NCI-H2107 (cell line): Measurements from ENCODE around the gene LRRC34.

Experiments used
- DNase-seq: peaks from one replicate; lab custom pipeline; 2025; lab: John Stamatoyannopoulos, UW

LRRC34 gene

DNA sequence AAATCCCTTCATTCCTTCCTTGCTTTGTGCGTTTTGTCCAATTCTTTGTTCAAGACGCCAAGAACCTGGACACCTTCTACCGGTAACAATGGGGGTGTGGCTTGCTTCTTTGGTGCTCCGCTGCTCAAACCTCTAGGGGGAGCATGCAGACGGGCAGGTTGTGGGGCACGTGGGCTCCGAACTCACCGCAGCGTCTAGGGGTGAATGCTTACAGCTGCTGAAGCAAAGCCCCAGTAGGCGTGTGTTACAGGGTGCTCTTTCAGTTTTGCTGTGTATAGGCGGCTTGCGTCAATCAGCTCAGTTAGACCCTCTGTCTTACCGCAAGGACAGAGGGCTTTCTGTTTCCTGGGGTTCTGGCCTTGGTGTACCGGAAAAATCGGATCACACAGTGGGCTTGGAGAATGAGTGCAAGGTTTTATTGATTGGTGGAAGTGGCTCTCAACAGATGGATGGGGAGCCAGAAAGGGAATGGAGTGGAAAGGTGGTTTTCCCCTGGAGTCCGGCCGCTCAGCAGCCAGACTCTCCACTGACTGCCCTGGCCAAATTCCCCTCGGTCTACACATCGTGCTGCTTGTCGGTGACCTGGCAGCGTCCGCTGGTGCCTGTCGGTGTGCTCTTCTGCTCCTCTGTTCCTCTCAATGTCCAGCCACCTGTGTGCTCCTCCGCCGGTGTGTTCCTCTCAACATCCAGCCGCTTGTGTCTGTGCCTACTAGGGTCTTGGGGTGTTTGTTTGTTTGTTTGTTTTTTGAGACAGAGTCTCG lies 1.2 kb upstream of the LRRC34 start:
- peak; percentile 82 for DNase-seq

DNA sequence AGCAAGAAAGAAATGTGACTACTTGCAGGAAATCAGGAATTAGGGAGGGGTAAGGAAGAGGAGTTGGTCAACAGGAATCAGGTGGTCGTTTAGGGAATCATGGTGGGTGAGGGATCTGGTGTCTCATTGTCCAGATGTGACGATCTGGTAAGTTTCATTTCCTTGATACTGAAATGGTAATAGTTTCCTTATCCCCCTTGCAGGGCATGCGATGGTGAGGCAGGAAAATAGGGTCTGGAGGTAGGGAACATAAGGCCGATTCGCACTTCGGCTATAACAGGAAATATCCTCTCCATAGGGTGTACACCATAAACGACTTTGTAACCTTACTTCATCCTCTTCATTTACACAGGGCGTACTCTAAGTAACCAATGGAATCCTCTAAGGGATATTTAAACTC lies 574 bp upstream of the LRRC34 start:
- DNase-seq = no peak

DNA sequence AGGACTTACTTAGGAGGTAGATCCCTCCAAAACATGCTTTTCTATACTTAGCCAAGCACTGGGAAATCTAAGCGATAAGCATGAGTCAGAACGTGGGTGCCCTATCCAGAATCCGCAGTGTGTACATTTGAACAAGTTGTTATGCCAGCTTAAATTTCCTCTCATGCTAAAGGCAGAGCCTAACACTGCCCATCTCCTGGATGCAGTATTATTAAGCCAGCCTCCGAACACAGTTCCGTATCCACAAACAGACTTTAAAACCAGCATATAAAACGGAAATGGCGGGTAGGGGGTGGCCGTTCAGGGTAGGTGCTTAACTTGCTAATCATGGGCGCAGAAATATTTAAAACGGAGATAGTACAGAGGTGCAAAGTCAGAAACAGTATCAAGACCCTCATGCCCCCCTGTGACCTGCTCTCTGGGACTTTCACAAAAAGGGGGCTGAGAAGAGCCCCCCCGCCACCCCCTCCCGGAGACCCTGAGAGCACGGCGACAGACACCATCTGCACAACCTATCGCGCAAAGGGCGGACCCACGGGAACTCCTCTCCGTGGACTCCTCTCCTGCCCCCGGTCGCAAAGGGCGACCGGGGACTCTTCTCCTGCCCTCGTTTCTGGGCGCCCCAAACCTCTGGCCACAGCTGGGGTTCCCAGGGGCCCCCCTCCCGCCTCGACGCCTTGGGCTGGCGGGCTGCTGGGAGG lies 923 bp downstream of the LRRC34 start:
- peak; percentile 49 for DNase-seq

- no peak for DNase-seq
Measured at GRCh38 chr3:169809230-169809795, 3.4 kb downstream of the LRRC34 start.

DNA sequence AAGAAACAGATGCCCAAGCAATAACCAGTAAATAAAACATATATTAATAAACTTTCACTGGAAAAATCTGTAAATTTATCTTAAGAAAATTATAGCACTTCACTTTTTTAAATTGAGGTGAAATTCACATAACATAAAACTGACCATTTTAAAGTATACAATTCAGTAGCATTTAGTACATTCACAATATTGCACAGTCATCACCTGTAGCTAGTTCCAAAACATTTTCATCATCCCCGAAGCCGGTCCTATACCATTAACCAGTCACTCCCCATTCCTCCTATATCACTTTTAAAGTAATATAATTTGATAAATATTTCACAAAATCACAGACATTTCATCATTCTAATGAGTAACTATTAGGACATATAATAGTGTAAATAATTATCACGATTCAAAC lies 8.0 kb downstream of the LRRC34 start:
- no peak for DNase-seq

DNA sequence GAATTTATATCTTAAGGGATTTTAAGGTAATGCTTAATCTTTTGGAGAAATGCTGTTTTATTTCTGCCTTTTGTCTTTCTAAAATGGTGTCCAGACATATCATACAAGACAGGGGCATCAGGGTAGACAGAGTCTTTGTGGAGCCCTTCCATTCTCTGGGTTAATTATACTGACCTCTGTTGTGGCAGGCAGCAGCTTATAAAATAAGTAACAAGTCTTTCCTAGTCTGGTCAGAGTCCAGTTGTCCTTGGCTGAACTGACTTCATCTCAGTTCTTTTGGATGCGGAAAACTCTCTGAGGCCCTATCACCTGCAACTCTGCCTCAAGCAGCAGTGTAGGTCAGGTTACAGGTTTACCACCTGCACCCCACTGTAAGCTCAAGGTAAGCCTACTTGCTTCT lies 20.3 kb downstream of the LRRC34 start:
- DNase-seq = no peak

- no peak for DNase-seq
Measured at GRCh38 chr3:169790687-169791429, 21.8 kb downstream of the LRRC34 start.

DNA sequence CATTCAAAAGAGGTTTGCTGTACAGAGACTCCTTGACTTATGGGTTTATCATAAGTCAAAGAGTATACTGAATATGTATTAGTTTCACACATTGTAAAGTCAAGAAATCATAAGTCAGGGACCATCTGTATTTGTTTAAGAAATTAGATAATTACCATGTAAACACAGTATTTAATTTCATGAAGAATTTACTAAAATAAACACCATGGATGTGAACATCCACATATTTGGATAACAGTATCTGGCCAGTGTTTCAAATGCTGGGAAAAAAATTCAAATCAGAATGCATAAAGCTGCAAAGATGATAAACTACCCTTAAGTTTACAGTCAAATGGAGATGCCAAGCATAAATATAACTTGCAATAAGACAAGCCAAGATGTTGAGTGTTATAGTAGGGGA lies 22.5 kb downstream of the LRRC34 start:
- DNase-seq = no peak

GRCh38 chr3:169787791-169788190 lies 24.9 kb downstream of the LRRC34 start:
- no peak for DNase-seq

DNA sequence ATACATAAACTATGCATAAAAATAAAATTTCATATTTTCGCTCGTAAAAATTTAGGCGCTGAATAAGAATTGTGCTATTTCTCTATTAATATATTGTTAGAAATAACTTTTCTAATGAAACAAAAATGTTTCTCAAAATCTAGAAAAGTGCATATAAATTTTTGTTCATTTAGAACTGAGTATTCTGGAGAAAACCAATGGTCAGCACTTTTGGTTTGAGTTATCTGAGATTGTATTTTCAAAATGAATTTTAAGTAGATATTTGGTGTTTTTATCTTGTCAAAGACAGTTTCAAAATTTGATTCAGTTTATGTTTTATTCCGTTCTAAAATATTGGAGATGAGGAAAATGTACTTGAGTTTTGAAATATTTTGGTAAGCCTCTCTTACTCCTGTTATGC lies 25.6 kb downstream of the LRRC34 start:
- no peak for DNase-seq

DNA sequence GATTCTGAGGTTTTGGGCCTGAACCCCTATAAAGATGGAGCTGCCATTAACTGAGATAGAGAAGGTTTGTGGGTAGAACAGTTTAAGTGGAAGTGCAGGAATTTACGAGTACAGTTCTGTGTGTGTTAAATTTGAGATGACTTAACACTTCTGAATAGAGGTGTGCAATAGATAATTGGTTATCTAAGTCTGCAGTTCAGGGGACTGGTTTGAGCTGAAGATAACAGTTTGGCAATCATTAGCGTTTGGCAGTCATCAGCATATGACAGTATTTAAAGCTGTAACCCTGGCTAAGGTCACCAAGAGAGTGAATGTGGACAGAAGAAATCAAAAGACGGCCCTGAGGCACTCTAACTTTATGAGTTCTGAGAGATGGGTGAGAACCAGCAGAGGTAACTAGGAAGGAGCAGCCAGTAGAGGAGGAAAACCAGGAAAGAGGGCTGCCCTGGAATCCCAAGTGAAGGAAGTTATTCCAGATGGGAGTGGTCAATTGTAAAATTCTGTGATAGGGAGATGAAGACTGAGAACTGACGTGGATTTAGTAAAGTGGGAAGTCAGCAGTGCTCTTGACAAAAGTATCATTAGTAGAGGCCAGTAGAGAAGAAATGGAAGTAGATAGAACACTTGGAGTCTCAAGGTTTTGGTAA lies 31.4 kb downstream of the LRRC34 start:
- no peak for DNase-seq

- no peak for DNase-seq
Measured at GRCh38 chr3:169780742-169781141, 32.0 kb downstream of the LRRC34 start.

- no peak for DNase-seq
Measured at GRCh38 chr3:169777822-169778221, 34.9 kb downstream of the LRRC34 start.

GRCh38 chr3:169774186-169774585 lies 38.5 kb downstream of the LRRC34 start:
- DNase-seq = no peak

GRCh38 chr3:169772897-169773816 lies 39.5 kb downstream of the LRRC34 start, which contains the start of gene MYNN:
TSS of gene MYNN (plus strand) at chr3:169773396. CDS start at chr3:169774296, 900 bp downstream.
- peak; percentile 96 for DNase-seq

GRCh38 chr3:169772305-169772896 lies 40.3 kb downstream of the LRRC34 start:
- peak; percentile 81 for DNase-seq

DNA sequence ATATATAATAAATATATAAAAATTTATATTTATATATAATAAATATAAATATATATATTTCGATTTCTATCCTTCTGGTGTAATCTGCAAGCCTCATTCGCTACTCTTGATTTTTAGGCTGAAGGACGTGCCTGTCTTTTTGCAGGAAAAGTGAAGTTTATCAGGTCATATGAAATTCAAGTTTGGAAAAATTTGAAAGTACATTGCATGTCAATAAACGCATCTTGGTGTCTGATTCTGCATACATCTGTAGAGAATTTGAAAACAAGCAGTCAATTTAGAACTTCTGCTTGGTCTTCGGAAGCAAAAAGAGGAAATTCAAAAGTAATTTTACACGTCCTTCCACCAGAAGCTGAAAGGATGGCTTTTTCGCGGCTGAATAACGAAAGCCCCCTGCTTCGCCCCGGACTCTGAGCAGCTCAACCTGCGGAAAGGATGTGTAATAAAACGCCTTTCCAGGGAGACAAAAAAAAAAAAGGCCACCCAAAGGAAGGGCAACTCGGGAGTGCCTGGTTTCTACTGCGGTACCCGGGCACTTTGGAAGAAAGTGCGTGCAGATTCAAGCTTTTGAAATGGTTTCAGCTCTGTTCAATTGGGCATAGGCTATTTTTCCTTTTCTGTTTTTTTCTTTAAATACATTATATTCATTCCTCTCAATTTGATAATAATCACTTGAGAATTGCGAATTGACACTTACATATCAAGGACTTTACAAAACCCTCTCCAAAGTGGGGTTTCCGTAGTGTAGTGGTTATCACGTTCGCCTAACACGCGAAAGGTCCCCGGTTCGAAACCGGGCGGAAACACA lies 41.0 kb downstream of the LRRC34 start:
- DNase-seq = peak; percentile 88

DNA sequence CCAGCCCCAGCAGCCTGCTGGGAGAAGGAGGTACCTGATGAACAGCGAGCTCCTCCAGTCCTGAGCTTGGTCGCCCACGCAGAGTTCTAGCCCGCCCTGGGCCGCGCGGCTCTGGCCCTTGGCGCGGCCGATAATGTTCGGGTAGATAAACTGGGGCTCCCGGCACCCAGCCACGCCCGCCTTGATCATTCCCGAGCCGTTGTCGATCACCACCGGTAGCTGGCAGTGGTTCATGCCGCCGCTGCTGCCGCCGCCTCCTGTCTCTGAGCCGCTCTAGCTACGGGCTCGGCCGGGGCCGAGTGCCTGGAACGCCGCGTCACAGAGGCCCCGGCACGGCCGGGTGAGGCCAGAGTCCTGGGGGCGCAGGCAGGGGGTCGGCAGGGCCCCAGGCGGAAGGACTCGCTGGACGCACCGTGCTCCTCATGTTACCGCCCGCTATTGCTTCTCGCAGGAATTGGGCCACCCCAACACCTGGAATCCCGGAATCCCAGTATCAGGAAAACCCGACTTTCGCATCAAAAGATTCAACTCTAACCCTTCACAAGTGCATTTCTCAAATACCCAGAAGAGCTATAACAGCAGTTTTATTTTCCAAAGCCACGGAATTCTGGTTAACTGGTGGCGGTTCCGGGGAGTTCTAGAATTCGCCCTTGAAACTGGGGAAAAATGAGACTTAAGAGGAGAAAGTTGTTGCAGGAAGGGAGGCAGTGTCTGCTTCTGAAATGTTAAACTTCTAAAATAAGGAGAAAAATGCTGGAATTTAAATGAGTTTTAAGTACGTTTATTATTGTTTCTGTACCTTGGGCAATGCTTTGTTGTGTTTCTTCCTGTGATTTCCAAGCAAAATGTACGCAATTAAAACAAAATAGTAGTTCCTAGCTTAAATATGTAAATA lies 43.2 kb downstream of the LRRC34 start, which contains the start of gene ACTRT3:
Gene ACTRT3 (minus strand): TSS at position 275 of the 895 bp plus-strand sequence. CDS start 41 bp downstream, at position 234.
- DNase-seq = no peak
